Stimulated activated CD4-positive, alpha-beta T cell treated with anti-CD3 and anti-CD28 coated beads, Interleukin-1b, Interleukin-23, amount 100 ng/mL, for 1 hour (primary cell): ENCODE results near the gene ZBTB12.
"Not testable (repeated sequence)": the region's sequence is repeated elsewhere in the genome, so short reads cannot be mapped to it uniquely, and the experiment has no call there.

Source experiments
- DNase-seq, 2 donors: peaks; one replicate each; pipeline ENCODE4 v3.0.0-alpha.2; 2020; ENCODE audit warnings: low read depth in 2 of 2

Gene ZBTB12

GRCh38 chr6:31876357-31876756, 25.5 kb downstream of the ZBTB12 start:
- DNase-seq = no peak

- no peak for DNase-seq
Measured at GRCh38 chr6:31875877-31876276, 26.0 kb downstream of the ZBTB12 start.

- no peak for DNase-seq
Measured at GRCh38 chr6:31874836-31875572, 26.9 kb downstream of the ZBTB12 start.

GRCh38 chr6:31874084-31874670, 27.7 kb downstream of the ZBTB12 start:
- no peak for DNase-seq

GRCh38 chr6:31871046-31871659, 30.7 kb downstream of the ZBTB12 start:
- DNase-seq = no peak

GRCh38 chr6:31870385-31870921, 31.4 kb downstream of the ZBTB12 start:
- no peak for DNase-seq

GRCh38 chr6:31869343-31869742, 32.5 kb downstream of the ZBTB12 start:
- no peak for DNase-seq

- not testable (repeated sequence) for DNase-seq
Measured at GRCh38 chr6:31868658-31868971, 33.3 kb downstream of the ZBTB12 start.

- no peak for DNase-seq
Measured at GRCh38 chr6:31865205-31866118, 36.4 kb downstream of the ZBTB12 start.

GRCh38 chr6:31864818-31865204, 37.1 kb downstream of the ZBTB12 start:
- DNase-seq = no peak

- DNase-seq = not testable (repeated sequence)
Measured at GRCh38 chr6:31864123-31864562, 37.7 kb downstream of the ZBTB12 start.

- DNase-seq = peak; percentile 96 to 99
Measured at GRCh38 chr6:31862344-31863235, 39.3 kb downstream of the ZBTB12 start, which contains the start of gene NEU1. TSS of gene NEU1 (minus strand) at chr6:31862821. CDS start at chr6:31862776, 45 bp downstream.

- no peak for DNase-seq
Measured at GRCh38 chr6:31861919-31862343, 40.0 kb downstream of the ZBTB12 start.

- DNase-seq = no peak
Measured at GRCh38 chr6:31861150-31861549, 40.7 kb downstream of the ZBTB12 start.

- DNase-seq = no peak
Measured at GRCh38 chr6:31860349-31860748, 41.5 kb downstream of the ZBTB12 start.

GRCh38 chr6:31859923-31860322, 42.0 kb downstream of the ZBTB12 start:
- DNase-seq = no peak

GRCh38 chr6:31858707-31859106, 43.2 kb downstream of the ZBTB12 start:
- no peak for DNase-seq

- not testable (repeated sequence) for DNase-seq
Measured at GRCh38 chr6:31857774-31858173, 44.1 kb downstream of the ZBTB12 start.

GRCh38 chr6:31851980-31852718, 49.7 kb downstream of the ZBTB12 start:
- DNase-seq = not testable (repeated sequence)

- no peak for DNase-seq
Measured at GRCh38 chr6:31851485-31851832, 50.4 kb downstream of the ZBTB12 start.
